ENCODE measurements around the gene FRMD1. TPM values are rescaled to one million over a fixed set of nuclear protein-coding genes. Genes with fewer than 3 reads are reported as not detected.

The FRMD1 gene
- total and polyA plus RNA-seq, 2 donors (not counting 3 experiments of a cell fraction or from before 2014, with no cell fraction given) = not detected

GRCh38 chr6:168090706-168091105 lies 11.7 kb upstream of the FRMD1 start:
- TF ChIP-seq GATA2 (IDR thresholded peaks at IDR 0.05; ENCODE audit: insufficient read depth, insufficient read length, low read depth, low read length) (no peak), POLR2A (IDR thresholded peaks at IDR 0.05; ENCODE audit: low read depth, low read length) (no peak), POLR2AphosphoS5 (IDR thresholded peaks at IDR 0.05; ENCODE audit: insufficient read depth, low read depth, low read length) (no peak), FOS (IDR thresholded peaks at IDR 0.05; ENCODE audit: borderline replicate concordance, insufficient read depth, low read length) (no peak), EZH2 (IDR thresholded peaks at IDR 0.05; ENCODE audit: borderline replicate concordance, low read depth, low read length, severe bottlenecking) (no peak), MYC (IDR thresholded peaks at IDR 0.05; ENCODE audit: low read depth, low read length) (no peak), JUN (IDR thresholded peaks at IDR 0.05; ENCODE audit: borderline replicate concordance, insufficient read depth, insufficient read length, low read depth) (no peak)
- TF ChIP-seq, protein P1, sequence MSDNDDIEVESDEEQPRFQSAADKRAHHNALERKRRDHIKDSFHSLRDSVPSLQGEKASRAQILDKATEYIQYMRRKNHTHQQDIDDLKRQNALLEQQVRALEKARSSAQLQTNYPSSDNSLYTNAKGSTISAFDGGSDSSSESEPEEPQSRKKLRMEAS (IDR thresholded peaks at IDR 0.05; ENCODE audit: insufficient read depth, insufficient read length) = no peak
- TF ChIP-seq, protein P2, sequence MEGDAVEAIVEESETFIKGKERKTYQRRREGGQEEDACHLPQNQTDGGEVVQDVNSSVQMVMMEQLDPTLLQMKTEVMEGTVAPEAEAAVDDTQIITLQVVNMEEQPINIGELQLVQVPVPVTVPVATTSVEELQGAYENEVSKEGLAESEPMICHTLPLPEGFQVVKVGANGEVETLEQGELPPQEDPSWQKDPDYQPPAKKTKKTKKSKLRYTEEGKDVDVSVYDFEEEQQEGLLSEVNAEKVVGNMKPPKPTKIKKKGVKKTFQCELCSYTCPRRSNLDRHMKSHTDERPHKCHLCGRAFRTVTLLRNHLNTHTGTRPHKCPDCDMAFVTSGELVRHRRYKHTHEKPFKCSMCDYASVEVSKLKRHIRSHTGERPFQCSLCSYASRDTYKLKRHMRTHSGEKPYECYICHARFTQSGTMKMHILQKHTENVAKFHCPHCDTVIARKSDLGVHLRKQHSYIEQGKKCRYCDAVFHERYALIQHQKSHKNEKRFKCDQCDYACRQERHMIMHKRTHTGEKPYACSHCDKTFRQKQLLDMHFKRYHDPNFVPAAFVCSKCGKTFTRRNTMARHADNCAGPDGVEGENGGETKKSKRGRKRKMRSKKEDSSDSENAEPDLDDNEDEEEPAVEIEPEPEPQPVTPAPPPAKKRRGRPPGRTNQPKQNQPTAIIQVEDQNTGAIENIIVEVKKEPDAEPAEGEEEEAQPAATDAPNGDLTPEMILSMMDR (IDR thresholded peaks at IDR 0.05; ENCODE audit: extremely low read depth in 1 of 2, insufficient read depth in 1 of 2, low read depth in 1 of 2, low read length in 2 of 2) = no peak
- Histone ChIP-seq H3K9ac (replicated peaks; ENCODE audit: extremely low read depth, insufficient read depth, low read length) (no peak overlapping the region), H3K4me2 (ENCODE audit: insufficient read depth, low read length) (no peak overlapping the region), H3K9me3 (replicated peaks; ENCODE audit: control insufficient read depth, insufficient read depth, low read length) (no peaks in the 10 kb centered on the region), H3K4me3 (replicated peaks in 1 of 3; ENCODE audit: insufficient read depth in 1 of 3, low read depth in 1 of 3, low read length in 3 of 3) (no peak overlapping the region), H3K79me2 (ENCODE audit: control insufficient read depth, insufficient read depth, low read length) (no peaks in the 10 kb centered on the region), H4K20me1 (replicated peaks; ENCODE audit: control insufficient read depth, extremely low read depth, insufficient read depth, low read length) (no peaks in the 10 kb centered on the region), H3K27ac (ENCODE audit: insufficient read depth, low read depth, low read length) (no peak overlapping the region), H3K4me1 (ENCODE audit: control insufficient read depth, extremely low read depth, insufficient read depth, low read length) (no peaks in the 10 kb centered on the region), H2AFZ (ENCODE audit: low read depth, low read length) (no peak overlapping the region), H3K9me1 (replicated peaks; ENCODE audit: control insufficient read depth, extremely low read depth, insufficient read depth, low read length) (no peaks in the 10 kb centered on the region), H3K27me3 (ENCODE audit: control insufficient read depth in 2 of 2, insufficient read depth in 2 of 2, low read length in 2 of 2) (no peaks in the 10 kb centered on the region), H3K36me3 (ENCODE audit: control insufficient read depth in 2 of 2, extremely low read depth in 1 of 2, insufficient read depth in 2 of 2, low read length in 2 of 2) (no peaks in the 10 kb centered on the region)
- DNase-seq (ENCODE audit: low read depth, low spot score) (no peak), FAIRE-seq (no peak)
- dilution Hi-C loops (cut with MboI; ENCODE audit: extremely low pct_ligation_motif_present, low sequenced_read_pairs) = no loop called here
- CTCF ChIA-PET = no interaction called here
- no TSS peak for BruUV-seq (replicated peaks)
- POLR2A ChIA-PET = no interaction called here
- intact Hi-C loops (cut with micrococcal nuclease) = no loop called here
